ENCODE results near the gene RAD51D. TPM values are rescaled to one million over a fixed set of nuclear protein-coding genes. Genes with fewer than 3 reads are reported as not detected.
A peak's percentile ranks its signal among the peaks of the same experiment; 100 is the strongest.

The RAD51D gene
- polyA plus RNA-seq, 1 of the 3 experiments (the other 2 are of a cell fraction) = 11.6 TPM

GRCh38 chr17:35063514-35064223, 56.0 kb downstream of the RAD51D start, which contains the start of gene RFFL (continued):
- TF ChIP-seq PBX3 (IDR thresholded peaks at IDR 0.05) (no peak), USF2 (IDR thresholded peaks at IDR 0.05; ENCODE audit: borderline replicate concordance, low read depth, low read length) (no peak), POLR2AphosphoS5 (IDR thresholded peaks at IDR 0.05; ENCODE audit: low read depth, low read length) (0 out of 2 replicates have a peak, but pooled peaks have one; percentile 21), YY1 (IDR thresholded peaks at IDR 0.05; ENCODE audit: low read depth) (peak; percentile 77; the same call in 1 of the 2 replicates), MXI1 (IDR thresholded peaks at IDR 0.05; ENCODE audit: low read depth, low read length) (no peak), RXRA (IDR thresholded peaks at IDR 0.05; ENCODE audit: borderline replicate concordance, low read depth) (peak; percentile 61; the same call in 1 of the 2 replicates), CHD2 (IDR thresholded peaks at IDR 0.05; ENCODE audit: low read length, partially characterized antibody) (no peak), TCF12 (IDR thresholded peaks at IDR 0.05) (peak; percentile 62), EZH2phosphoT487 (IDR thresholded peaks at IDR 0.05; ENCODE audit: borderline replicate concordance, low read depth) (no peak), FOXJ3 (CRISPR knock-in tag; IDR thresholded peaks at IDR 0.05) (no peak)

- Histone ChIP-seq H3K36me3 (replicated peaks in 1 of 2; ENCODE audit: control insufficient read depth in 1 of 2, insufficient read depth in 2 of 2, low read length in 1 of 2) (no peaks in the 10 kb centered on the region), H3K4me3 (ENCODE audit: low read depth in 2 of 2, low read length in 1 of 2) (no peak overlapping the region), H3K9ac (no peak overlapping the region), H3K27me3 (ENCODE audit: insufficient read depth) (no peaks in the 10 kb centered on the region), H3K9me3 (no peaks in the 10 kb centered on the region), H3K4me2 (no peak overlapping the region), H3K9me2 (no peaks in the 10 kb centered on the region), H4K20me1 (ENCODE audit: insufficient read depth) (no peaks in the 10 kb centered on the region), H2AFZ (ENCODE audit: low read depth) (no peak overlapping the region), H3F3A (replicated peaks; ENCODE audit: insufficient read depth) (peaks cover 19% of the 10 kb centered on the region), H3K79me2 (ENCODE audit: insufficient read depth) (peaks cover 54% of the 10 kb centered on the region), H3K4me1 (ENCODE audit: control insufficient read depth in 1 of 2, insufficient read depth in 2 of 2, low read depth in 1 of 2, low read length in 1 of 2) (peaks cover 4 to 13% of the 10 kb centered on the region in 2 experiments; a peak in 2 of 4 replicates), H3K27ac (ENCODE audit: low read depth in 2 of 2, low read length in 1 of 2) (peak overlapping the region in 1 of 2 experiments; percentile 93; a peak in 1 of 4 replicates)
- TF ChIP-seq RAD21 (IDR thresholded peaks at IDR 0.05; ENCODE audit: low read length) = no peak
- no peak for TF ChIP-seq MAX (IDR thresholded peaks at IDR 0.05; ENCODE audit: low read depth)
- no peak for TF ChIP-seq TEAD4 (IDR thresholded peaks at IDR 0.05; ENCODE audit: borderline replicate concordance, insufficient read depth)
- no peak for TF ChIP-seq SMC3 (IDR thresholded peaks at IDR 0.05; ENCODE audit: low read depth, low read length)
- no peak for TF ChIP-seq CHD2 (IDR thresholded peaks at IDR 0.05; ENCODE audit: low read length, partially characterized antibody)
- no peak for TF ChIP-seq SIN3A (IDR thresholded peaks at IDR 0.05; ENCODE audit: borderline replicate concordance, low read depth, low read length)
- TF ChIP-seq REST (IDR thresholded peaks at IDR 0.05; ENCODE audit: low read depth, low read length) = no peak
- no peak for TF ChIP-seq YY1 (IDR thresholded peaks at IDR 0.05; ENCODE audit: low read depth)
- TF ChIP-seq ZBTB33 (IDR thresholded peaks at IDR 0.05; ENCODE audit: borderline replicate concordance, low read depth) = no peak
- TF ChIP-seq ELF1 (IDR thresholded peaks at IDR 0.05) = no peak
- no peak for TF ChIP-seq NFIC (IDR thresholded peaks at IDR 0.05; ENCODE audit: borderline replicate concordance)
- no peak for TF ChIP-seq FOSL2 (IDR thresholded peaks at IDR 0.05; ENCODE audit: borderline replicate concordance, low read depth)
- TF ChIP-seq MEF2A (IDR thresholded peaks at IDR 0.05; ENCODE audit: borderline replicate concordance, low read depth) = no peak
- ChIA-PET POLR2A (no interaction called here), CTCF (interaction anchor here (1.4 kb wide), 1 partner anchor 44 kb away, joined by 4 read pairs; no protein-coding TSS in a partner anchor)
- no peak for DNase-seq
- 87% methylated on average over 3 of the region's 3 CpGs for WGBS (ENCODE audit: low lambda C conversion rate)
These were observed 57.4 kb downstream of the RAD51D start for GRCh38 chr17:35062308-35062707.
